Measurements from ENCODE around the gene GPR142. TPM values are rescaled to one million over a fixed set of nuclear protein-coding genes. Genes with fewer than 3 reads are reported as not detected.

GPR142 gene
- total and polyA plus RNA-seq, 3 donors from 2014 or later = 0.51 to 0.87 (median 0.55) TPM

DNA sequence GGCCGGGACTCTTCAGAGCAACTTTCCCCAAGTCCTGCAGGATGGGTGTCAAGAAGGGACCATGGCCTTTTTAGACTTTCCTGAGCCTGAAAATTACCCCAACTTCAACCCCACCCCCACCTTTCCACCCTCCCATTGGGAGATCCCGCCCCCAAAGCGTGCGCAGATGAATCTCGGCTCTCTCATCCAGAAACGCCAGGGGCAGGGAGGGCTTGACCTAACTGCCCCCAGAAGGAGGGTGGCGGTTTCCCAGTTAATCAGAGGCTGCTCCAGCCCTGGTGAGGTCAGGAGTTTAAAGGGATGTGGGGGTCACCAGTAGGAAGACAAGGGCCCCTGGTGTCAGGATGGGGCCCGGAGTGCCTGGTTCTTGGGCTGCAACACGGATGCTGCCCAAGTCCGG, 40.8 kb upstream of the GPR142 start:
- intact Hi-C loops (cut with DNase I; ENCODE audit: low total_unique reads) = no loop called here
- Histone ChIP-seq H3K27me3 (no peaks in the 10 kb centered on the region), H3K27ac (no peak overlapping the region), H3K4me1 (peaks cover 8% of the 10 kb centered on the region), H3K4me3 (peak overlapping the region in 1 of 2 donors; percentile 33), H3K9me3 (no peaks in the 10 kb centered on the region), H3K36me3 (ENCODE audit: low read depth, missing control alignments) (no peaks in the 10 kb centered on the region)
- TF ChIP-seq CTCF (IDR thresholded peaks at IDR 0.05) (no peak), POLR2A (IDR thresholded peaks at IDR 0.05) (no peak)
- 34 to 48% methylated on average over 10 of the region's 10 CpGs for WGBS, 2 donors
- no peak for DNase-seq

- intact Hi-C loops (cut with DNase I; ENCODE audit: low total_unique reads) = no loop called here
- peaks cover 8% of the 10 kb centered on the region for H3K4me1 ChIP-seq
- no peaks in the 10 kb centered on the region for H3K36me3 ChIP-seq (ENCODE audit: low read depth, missing control alignments)
- no peaks in the 10 kb centered on the region for H3K27me3 ChIP-seq
- H3K9me3 ChIP-seq = no peaks in the 10 kb centered on the region
- no peak overlapping the region for H3K27ac ChIP-seq
- H3K4me3 ChIP-seq = no peak overlapping the region
- no peak for DNase-seq
- WGBS, 2 donors = 83 to 100% methylated on average over 3 of the region's 3 CpGs
- no peak for TF ChIP-seq CTCF (IDR thresholded peaks at IDR 0.05)
- no peak for TF ChIP-seq POLR2A (IDR thresholded peaks at IDR 0.05)
These were observed 38.8 kb upstream of the GPR142 start for GRCh38 chr17:74328487-74328886.

DNA sequence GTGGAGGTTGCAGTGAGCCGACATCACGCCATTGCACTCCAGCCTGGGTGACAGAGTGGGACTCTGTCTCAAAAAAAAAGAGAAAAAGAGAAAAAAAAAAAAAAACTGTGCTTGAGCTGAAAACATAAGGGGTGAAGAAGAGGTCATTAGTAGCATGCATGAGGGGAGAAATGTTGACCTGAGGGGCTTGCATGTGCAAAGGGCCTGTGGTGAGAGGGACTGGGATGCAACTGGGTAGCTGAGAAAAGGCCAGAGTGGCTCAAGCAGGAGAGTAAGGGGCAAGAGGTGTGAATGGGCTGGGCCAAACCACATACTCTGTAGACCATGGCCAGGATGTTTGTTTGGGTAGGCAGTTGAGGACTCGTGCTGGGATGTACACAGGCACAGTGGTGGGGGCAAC, 37.9 kb upstream of the GPR142 start:
- Histone ChIP-seq H3K9me3 (no peaks in the 10 kb centered on the region), H3K4me3 (no peak overlapping the region), H3K27me3 (no peaks in the 10 kb centered on the region), H3K27ac (no peak overlapping the region), H3K4me1 (peaks cover 8% of the 10 kb centered on the region), H3K36me3 (ENCODE audit: low read depth, missing control alignments) (no peaks in the 10 kb centered on the region)
- intact Hi-C loops (cut with DNase I; ENCODE audit: low total_unique reads) = no loop called here
- DNase-seq = no peak
- WGBS, 2 donors = 85 to 94% methylated on average over 3 of the region's 3 CpGs
- TF ChIP-seq CTCF (IDR thresholded peaks at IDR 0.05) (no peak), POLR2A (IDR thresholded peaks at IDR 0.05) (no peak)

GRCh38 chr17:74330446-74330845, 36.9 kb upstream of the GPR142 start:
- intact Hi-C loops (cut with DNase I; ENCODE audit: low total_unique reads) = no loop called here
- peaks cover 8% of the 10 kb centered on the region for H3K4me1 ChIP-seq
- H3K4me3 ChIP-seq = no peak overlapping the region
- H3K27me3 ChIP-seq = no peaks in the 10 kb centered on the region
- H3K9me3 ChIP-seq = no peaks in the 10 kb centered on the region
- WGBS, 2 donors = 60 to 67% methylated on average over 7 to 8 of the region's 8 CpGs
- TF ChIP-seq CTCF (IDR thresholded peaks at IDR 0.05) (no peak), POLR2A (IDR thresholded peaks at IDR 0.05) (no peak)
- DNase-seq = peak; percentile 46
- H3K36me3 ChIP-seq (ENCODE audit: low read depth, missing control alignments) = no peaks in the 10 kb centered on the region
- H3K27ac ChIP-seq = no peak overlapping the region

- WGBS, 2 donors = 80 to 85% methylated on average over 4 to 7 of the region's 7 CpGs
- intact Hi-C loops (cut with DNase I; ENCODE audit: low total_unique reads) = no loop called here
- no peak overlapping the region for H3K27ac ChIP-seq
- H3K4me3 ChIP-seq = no peak overlapping the region
- TF ChIP-seq POLR2A (IDR thresholded peaks at IDR 0.05) (no peak), CTCF (IDR thresholded peaks at IDR 0.05) (no peak)
- no peaks in the 10 kb centered on the region for H3K9me3 ChIP-seq
- no peaks in the 10 kb centered on the region for H3K36me3 ChIP-seq (ENCODE audit: low read depth, missing control alignments)
- H3K27me3 ChIP-seq = no peaks in the 10 kb centered on the region
- H3K4me1 ChIP-seq = no peaks in the 10 kb centered on the region
- DNase-seq = no peak
These were observed 35.2 kb upstream of the GPR142 start for GRCh38 chr17:74332017-74332650.
